ENCODE measurements around the gene CRIP2.

Gene CRIP2

GRCh38 chr14:105477660-105478397 lies 3.2 kb downstream of the CRIP2 start:
- peak; percentile 60 for DNase-seq

DNA sequence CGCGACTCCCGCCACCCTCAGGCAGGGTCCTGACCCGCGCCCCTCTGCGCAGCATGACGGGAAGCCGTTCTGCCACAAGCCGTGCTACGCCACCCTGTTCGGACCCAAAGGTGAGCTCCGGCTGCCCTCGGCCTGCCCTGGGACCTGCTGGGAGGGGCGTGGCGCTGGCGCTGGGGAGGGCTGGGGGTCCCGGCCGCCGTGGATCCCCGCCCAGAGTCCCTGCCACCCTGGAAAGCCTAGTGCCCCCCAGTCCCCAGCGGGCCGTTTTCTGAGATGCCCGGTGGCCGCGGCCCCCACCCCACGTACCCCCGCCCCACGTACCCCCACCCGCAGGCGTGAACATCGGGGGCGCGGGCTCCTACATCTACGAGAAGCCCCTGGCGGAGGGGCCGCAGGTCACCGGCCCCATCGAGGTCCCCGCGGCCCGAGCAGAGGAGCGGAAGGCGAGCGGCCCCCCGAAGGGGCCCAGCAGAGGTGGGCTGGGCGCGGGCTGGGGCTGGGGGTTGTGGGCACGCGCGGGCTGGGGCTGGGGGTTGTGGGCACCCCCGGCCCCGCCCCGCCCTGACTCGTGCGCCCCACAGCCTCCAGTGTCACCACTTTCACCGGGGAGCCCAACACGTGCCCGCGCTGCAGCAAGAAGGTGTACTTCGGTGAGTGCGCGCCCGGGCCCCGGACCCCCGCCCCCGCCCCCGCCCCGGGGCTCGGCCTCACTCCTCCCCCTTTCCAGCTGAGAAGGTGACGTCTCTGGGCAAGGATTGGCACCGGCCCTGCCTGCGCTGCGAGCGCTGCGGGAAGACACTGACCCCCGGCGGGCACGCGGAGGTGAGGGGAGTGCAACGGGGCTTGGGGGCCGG lies 4.0 kb downstream of the CRIP2 start:
- DNase-seq: no peak

DNA sequence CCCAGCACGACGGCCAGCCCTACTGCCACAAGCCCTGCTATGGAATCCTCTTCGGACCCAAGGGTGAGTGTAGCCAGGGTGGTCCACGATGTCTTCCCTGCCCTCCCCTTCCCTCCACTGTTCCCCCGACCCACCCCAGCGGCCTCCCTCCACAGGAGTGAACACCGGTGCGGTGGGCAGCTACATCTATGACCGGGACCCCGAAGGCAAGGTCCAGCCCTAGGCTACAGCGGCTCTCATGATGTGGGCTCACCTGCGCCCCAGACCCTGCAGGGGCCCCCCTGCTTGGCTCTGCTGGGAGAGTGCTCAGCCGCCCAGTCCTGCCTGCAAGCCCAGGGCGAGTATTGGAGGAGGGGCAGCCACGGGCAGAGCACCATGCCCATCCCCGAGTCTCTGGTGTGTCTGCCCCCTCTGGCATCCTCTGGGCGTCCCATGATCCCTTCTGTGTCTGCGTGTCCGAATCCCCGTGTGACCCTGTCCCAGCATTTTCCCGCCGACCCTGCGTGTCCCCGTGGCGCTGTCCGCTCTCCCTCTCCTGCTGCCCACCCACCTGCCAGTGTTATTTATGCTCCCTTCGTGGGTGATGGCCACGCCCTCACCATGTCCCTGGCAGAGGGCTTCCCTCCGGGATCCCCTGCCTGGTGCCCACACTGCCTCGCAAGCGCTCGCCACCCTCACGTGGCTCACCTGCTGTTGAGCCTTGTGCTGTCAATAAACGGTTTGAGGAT lies 5.0 kb downstream of the CRIP2 start:
- no peak for DNase-seq

DNA sequence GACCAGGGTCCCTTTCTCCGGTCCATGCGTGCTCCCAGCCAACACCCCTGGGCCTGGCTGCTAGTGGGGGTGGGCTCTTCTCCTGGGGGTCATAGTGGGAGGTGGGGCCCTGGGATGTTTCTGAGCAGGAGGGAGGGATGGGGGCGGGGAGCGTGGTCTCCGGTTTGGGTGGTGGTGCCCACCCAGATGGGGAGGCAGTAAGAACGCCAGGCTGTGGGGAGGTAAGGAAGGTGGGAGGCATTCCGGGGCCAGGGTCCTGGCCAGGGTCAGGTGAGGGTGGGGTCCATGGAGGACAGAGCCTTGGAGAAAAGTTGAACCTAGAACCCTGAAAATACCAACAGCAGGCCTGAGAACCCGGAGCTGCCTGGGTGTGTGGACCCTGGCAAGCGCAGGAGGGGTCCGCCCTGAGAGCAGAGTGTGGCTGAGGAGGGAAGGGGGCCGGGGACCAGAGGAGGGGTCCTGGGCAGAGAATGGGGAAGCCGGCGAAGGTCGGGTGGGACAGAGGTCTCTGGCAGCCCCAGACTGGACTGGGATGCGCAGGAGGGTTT lies 5.7 kb downstream of the CRIP2 start:
- no peak for DNase-seq

- peak; percentile 93 for DNase-seq
Measured at GRCh38 chr14:105480807-105481801, 6.5 kb downstream of the CRIP2 start.

- DNase-seq: peak; percentile 85
Measured at GRCh38 chr14:105481886-105482457, 7.4 kb downstream of the CRIP2 start.

GRCh38 chr14:105482486-105483110 lies 8.0 kb downstream of the CRIP2 start:
- no peak for DNase-seq

- DNase-seq: no peak
Measured at GRCh38 chr14:105483300-105484068, 8.9 kb downstream of the CRIP2 start.

DNA sequence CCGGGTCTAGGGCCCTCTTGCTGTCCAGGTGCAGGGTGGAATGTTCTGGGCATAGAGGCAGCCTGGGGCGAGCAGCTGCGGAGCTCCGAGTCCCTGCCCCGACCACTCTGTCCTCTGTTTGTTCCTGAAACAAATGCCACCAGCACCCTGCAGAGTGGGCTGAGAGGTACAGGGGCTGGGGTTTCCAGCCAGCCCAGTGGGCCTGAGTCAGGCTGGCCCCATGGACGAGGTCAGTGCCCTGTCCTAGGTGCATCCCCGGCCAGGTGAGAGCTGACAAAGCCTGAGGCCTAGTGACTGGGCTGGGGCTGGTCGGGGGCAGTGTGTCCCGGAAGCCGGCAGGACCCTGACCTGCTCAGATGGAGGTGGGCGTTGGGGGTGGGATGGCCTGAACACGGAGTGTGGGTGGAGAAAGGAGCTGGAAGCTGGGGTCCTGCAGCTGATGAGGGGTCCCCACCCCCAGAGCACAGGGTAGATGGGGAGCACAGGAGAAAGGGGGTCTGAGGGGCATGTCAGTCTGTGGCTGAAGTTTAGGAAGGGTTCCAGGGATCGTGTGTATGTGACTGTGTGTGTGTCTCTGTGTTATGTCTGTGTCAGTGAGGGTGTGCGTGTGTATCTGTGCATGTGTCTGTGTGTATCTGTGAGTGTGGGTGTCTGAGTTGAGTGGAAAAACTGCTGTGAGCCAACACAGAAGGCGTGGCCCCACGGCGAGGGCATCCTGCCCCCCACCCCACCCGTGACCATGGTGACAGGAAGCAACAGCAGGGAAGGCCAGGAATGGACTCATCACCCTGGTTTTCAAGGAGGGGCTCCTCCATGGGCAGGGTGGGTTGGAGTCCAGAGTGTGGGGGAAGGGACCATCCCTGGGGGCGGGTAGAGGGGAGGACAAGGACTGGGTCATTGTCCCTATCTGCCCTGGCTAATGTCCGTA lies 9.7 kb downstream of the CRIP2 start:
- peak; percentile 57 for DNase-seq

GRCh38 chr14:105484997-105485393 lies 10.4 kb downstream of the CRIP2 start:
- DNase-seq: no peak

DNA sequence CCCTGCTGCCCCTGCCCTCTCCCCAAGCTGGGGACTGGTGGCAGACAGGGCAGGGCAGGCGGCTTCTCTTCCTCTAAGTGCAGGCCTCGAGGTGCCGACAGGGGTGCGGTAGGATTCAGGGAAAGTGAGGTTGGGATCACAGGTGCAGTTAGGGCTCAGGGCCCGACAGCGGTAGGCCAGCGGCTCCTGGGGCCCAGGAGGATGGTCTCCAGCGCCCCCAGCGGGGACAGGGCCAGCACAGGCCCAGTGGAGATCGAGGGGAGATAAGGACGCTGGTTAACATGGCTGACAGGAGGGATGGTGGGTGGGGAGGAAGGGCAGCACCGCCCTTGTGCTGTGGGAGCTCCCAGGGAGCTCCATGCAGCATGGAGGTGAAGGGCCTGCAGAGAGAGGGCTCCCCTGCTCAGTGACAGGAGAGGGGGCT lies 11.1 kb downstream of the CRIP2 start:
- DNase-seq: no peak

- DNase-seq: no peak
Measured at GRCh38 chr14:105486163-105486973, 11.7 kb downstream of the CRIP2 start, which contains the start of gene CRIP1. Gene CRIP1, plus strand, starts transcription at chr14:105486886. Its CDS starts 374 bp downstream, at chr14:105487260.

DNA sequence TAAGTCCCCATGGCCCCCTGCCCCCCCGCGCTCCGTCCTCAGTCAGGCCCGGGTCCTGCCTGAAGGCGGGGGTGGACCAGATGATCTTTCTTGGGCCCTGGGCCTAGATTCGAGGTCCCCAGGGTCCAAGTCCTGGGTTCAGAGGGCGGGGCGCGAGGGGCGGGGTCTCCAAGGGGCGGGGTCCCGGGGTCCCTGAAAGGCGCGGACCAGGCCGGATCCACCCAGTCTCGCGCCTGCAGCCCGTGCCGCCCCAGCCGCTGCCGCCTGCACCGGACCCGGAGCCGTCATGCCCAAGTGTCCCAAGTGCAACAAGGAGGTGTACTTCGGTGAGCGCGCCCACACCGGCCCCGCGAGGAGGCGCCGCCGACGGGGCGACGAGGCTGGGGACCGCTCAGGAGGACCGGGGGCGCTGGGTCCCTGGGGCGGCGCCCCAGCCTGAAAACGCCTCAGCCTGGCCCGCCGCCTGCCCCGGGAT lies 12.4 kb downstream of the CRIP2 start:
- DNase-seq: no peak

DNA sequence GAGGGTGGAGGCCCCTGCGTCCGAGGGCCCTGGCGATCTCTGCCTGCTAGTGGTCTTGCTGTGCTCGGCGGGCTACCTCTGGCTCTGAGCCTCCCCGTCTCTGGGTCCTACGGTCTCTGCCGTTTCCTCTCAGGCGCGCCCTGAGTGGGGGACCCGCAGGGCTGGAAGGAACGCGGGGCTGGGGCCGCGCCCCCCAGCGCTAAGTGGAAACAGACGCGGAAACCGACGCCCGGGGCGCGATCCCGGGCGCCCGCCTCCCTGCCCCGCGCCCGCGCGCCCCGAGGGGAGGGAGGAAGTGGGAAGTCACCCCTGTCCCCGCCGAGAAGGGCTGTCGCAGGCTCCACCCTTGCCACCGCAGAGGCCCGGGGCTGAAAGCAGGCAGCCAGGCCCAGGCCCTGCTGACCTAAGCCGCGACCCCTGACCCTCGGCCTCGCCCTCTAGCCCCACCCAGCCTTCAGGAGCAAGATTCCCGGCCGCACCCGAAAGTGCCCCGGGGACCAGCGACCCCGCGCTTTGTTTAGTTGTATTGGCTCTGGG lies 12.9 kb downstream of the CRIP2 start:
- peak; percentile 47 for DNase-seq

- DNase-seq: no peak
Measured at GRCh38 chr14:105487986-105488777, 13.6 kb downstream of the CRIP2 start.

DNA sequence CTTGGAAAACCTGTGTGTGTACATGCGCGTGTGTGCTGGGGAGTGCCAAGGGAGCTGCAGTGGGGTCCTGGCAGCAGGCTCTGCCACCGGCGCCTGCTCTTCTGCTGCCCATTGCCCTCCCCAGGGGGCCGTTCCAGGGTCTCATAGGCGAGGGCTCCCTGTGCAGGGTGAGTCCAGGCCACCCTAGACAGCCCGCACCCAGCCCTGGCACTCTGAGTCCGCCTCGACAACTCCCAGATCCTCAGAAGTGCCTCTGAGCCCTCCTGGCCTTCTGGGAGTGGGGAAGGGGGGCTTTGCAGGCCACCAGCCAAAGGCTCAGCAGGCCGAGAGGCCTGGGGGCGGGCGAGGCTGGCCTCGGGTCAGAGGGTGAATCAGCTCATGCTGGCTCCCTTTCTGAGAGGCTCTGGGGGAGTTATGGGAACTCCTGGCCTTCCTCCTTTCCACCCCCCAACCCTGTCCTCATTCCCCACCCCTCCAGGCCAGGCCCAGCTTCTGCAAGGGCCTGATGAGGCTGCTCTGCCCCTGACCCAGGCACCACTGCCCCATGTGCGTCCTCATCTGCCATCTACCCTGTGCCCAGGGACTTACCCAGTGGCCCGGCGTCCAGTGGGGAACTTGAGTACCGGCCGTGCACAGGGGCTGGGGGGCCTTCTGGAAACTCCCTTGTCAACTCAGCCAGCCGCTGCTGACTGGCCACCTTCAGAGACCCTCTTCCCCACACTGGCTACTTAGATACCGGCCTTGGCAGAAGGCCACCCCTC lies 14.3 kb downstream of the CRIP2 start:
- DNase-seq: no peak

Data from activated T-cell treated with anti-CD3 and anti-CD28 coated beads for 4 hours (primary cell).